Subcutaneous abdominal adipose tissue (tissue), 5 donors: ENCODE data around the gene SOD1.

Experiments used
- H3K27ac ChIP-seq: one replicate; pipeline ENCODE4 v1.7.0; 2013; ENCODE audit warnings: low read depth, mild to moderate bottlenecking, inconsistent platforms, low read length, moderate library complexity
- H3K27me3 ChIP-seq, 5 donors: one replicate each; pipeline ENCODE4 v1.7.0; 2013; ENCODE audit warnings: low read length in 5 of 5, inconsistent platforms in 1 of 5; ENCODE audit not compliant: control insufficient read depth in 5 of 5, insufficient read depth in 4 of 5
- H3K36me3 ChIP-seq, 5 donors: one replicate each; pipeline ENCODE4 v1.7.0; 2013; ENCODE audit warnings: low read length in 5 of 5; ENCODE audit not compliant: control insufficient read depth in 5 of 5, insufficient read depth in 5 of 5
- H3K4me1 ChIP-seq, 5 donors: one replicate each; pipeline ENCODE4 v1.7.0; 2013; ENCODE audit warnings: low read length in 5 of 5, mild to moderate bottlenecking in 3 of 5, moderate library complexity in 1 of 5; ENCODE audit not compliant: control insufficient read depth in 5 of 5, insufficient read depth in 5 of 5
- H3K4me3 ChIP-seq, 5 donors: one replicate each; pipeline ENCODE4 v1.7.0; 2013; ENCODE audit warnings: low read length in 5 of 5, low read depth in 1 of 5
- H3K9ac ChIP-seq, 5 donors: one replicate each; pipeline ENCODE4 v1.7.0; 2013; ENCODE audit warnings: low read length in 5 of 5, mild to moderate bottlenecking in 4 of 5, moderate library complexity in 3 of 5
- H3K9me3 ChIP-seq, 5 donors: one replicate each; pipeline ENCODE4 v1.7.0; 2013; ENCODE audit warnings: low read length in 5 of 5; ENCODE audit not compliant: control insufficient read depth in 5 of 5
- donor health status: healthy.
- donor health status: healthy.
- donor health status: healthy.
- donor health status: healthy.
- donor health status: healthy.

SOD1 gene

GRCh38 chr21:31693222-31693621, 33.7 kb downstream of the SOD1 start:
- peaks cover 60 to 85% (median 75%) of the 10 kb centered on the region in 5 donors for H3K36me3 ChIP-seq
- H3K27ac ChIP-seq = no peak overlapping the region
- no peak overlapping the region for H3K9ac ChIP-seq
- H3K4me1 ChIP-seq = no peaks in the 10 kb centered on the region
- no peaks in the 10 kb centered on the region for H3K9me3 ChIP-seq
- H3K27me3 ChIP-seq = no peaks in the 10 kb centered on the region
- H3K4me3 ChIP-seq = no peak overlapping the region

- Histone ChIP-seq H3K27me3 (no peaks in the 10 kb centered on the region), H3K9ac (no peak overlapping the region), H3K4me1 (no peaks in the 10 kb centered on the region), H3K36me3 (peaks cover 56 to 87% (median 79%) of the 10 kb centered on the region in 5 donors), H3K9me3 (no peaks in the 10 kb centered on the region), H3K27ac (no peak overlapping the region), H3K4me3 (no peak overlapping the region)
Observed at GRCh38 chr21:31696424-31696823, 36.9 kb downstream of the SOD1 start.

DNA sequence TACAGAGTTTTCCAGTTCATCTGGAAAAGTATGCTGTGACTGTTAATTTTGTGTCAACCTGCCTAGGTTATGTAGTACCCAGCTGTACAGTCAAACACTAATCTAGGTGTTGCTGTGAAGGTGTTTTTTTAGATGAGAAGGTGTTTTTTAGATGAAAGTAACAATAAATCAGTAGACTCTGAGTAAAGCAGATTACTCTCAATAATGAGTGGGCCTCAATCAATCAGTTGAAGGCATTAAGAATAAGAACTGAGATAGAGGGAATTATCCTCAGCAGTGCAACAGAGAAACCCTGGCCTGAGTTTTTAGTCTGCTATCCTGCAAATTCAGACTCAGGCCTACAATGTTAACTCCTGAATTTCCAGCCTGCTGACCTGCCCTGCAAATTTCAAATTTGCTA, 39.0 kb downstream of the SOD1 start:
- Histone ChIP-seq H3K4me1 (no peaks in the 10 kb centered on the region), H3K4me3 (no peak overlapping the region), H3K36me3 (peaks cover 46 to 76% (median 75%) of the 10 kb centered on the region in 5 donors), H3K27ac (no peak overlapping the region), H3K9ac (no peak overlapping the region), H3K9me3 (no peaks in the 10 kb centered on the region), H3K27me3 (no peaks in the 10 kb centered on the region)

DNA sequence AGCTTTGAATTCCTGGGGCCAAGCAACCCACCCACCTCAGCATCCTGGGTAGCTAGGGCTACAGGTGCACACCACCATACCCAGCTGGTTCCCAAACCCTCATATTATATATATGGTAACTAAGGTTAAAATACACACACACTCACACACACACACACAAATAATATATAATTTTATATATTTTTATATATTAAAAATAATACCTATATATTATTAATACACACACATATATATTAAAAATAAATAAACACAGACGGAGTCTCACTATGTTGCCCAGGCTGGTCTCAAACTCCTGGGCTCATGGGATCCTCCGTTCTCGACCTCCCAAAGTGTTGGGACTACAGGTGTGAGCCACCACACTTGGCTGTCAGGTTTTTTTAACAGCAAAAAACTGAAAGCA, 40.5 kb downstream of the SOD1 start:
- Histone ChIP-seq H3K9me3 (no peaks in the 10 kb centered on the region), H3K9ac (no peak overlapping the region), H3K4me1 (no peaks in the 10 kb centered on the region), H3K27me3 (no peaks in the 10 kb centered on the region), H3K36me3 (peaks cover 36 to 64% (median 60%) of the 10 kb centered on the region in 5 donors), H3K27ac (no peak overlapping the region), H3K4me3 (no peak overlapping the region)

DNA sequence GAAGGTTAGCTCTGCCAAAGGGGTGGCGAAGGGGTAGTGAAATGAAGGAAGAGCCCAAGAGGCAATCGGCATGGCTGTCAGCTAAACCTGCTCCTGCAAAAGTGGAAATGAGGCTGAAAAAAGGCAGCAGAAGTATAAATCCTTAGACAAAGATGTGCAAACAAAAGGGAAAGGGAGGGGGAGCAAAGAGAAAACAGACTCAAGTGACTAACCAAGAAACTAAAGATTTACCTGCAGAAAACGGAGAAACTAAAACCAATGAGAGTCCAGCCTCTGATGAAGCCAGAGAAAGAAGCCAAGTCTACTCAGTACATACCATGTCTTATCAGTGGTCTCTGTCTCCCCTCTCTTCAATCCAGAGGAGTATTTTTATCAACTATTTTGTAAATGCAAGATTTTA, 47.1 kb downstream of the SOD1 start:
- Histone ChIP-seq H3K36me3 (peaks cover 5 to 16% (median 7%) of the 10 kb centered on the region in 5 donors), H3K9me3 (no peaks in the 10 kb centered on the region), H3K27ac (no peak overlapping the region), H3K27me3 (no peaks in the 10 kb centered on the region), H3K4me1 (peaks cover 0 to 24% (median 20%) of the 10 kb centered on the region in 5 donors), H3K9ac (no peak overlapping the region), H3K4me3 (no peak overlapping the region)

GRCh38 chr21:31707499-31707898, 48.0 kb downstream of the SOD1 start:
- Histone ChIP-seq H3K9ac (no peak overlapping the region), H3K9me3 (no peaks in the 10 kb centered on the region), H3K4me1 (peaks cover 0 to 24% (median 20%) of the 10 kb centered on the region in 5 donors), H3K36me3 (peaks cover 0 to 9% (median 2%) of the 10 kb centered on the region in 5 donors), H3K4me3 (no peak overlapping the region), H3K27ac (no peak overlapping the region), H3K27me3 (no peaks in the 10 kb centered on the region)

DNA sequence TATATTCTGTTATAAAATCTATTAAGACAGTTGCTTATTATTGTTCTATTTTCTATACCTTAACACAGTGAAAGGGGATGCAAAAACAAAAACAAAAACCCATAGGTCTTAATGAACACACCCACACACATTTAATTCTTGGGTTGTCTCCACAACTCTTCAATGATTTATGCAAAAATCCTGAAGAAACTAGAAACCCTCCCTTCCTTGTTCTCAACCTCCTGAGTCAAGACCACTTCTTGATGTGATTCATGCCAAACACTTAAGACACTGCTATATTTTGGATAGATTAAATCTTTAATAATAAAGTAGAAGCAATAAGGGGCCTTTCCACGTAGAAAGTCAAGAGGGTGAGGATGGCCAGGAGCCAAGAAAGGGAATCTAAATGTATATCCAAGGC, 49.0 kb downstream of the SOD1 start:
- peaks cover 0 to 2% (median 0%) of the 10 kb centered on the region in 5 donors for H3K36me3 ChIP-seq
- H3K27ac ChIP-seq = no peak overlapping the region
- H3K27me3 ChIP-seq = no peaks in the 10 kb centered on the region
- no peak overlapping the region for H3K9ac ChIP-seq
- H3K4me3 ChIP-seq = no peak overlapping the region
- no peaks in the 10 kb centered on the region for H3K9me3 ChIP-seq
- H3K4me1 ChIP-seq = peaks cover 0 to 28% (median 24%) of the 10 kb centered on the region in 5 donors

DNA sequence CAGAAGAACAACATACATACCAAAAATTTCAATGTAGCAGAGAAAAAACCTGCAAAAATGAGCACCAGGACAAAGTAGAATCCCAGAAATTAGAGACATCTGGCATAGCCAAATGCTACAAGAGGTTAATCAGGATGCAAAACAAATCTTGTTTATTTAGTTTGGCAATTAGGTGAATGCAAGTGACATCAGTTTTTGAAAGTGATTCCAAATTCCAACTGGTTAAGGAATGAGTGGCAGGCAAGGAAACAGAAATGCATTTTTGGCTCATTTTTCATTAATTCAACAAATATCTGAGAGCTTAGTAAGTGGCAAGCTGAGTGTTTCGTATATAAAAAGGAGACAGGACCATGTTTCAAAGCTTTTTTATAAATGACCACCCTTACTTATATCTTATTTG, 51.1 kb downstream of the SOD1 start:
- Histone ChIP-seq H3K4me3 (no peak overlapping the region), H3K27ac (no peak overlapping the region), H3K4me1 (peaks cover 0 to 38% (median 31%) of the 10 kb centered on the region in 5 donors), H3K27me3 (no peaks in the 10 kb centered on the region), H3K9ac (no peak overlapping the region), H3K36me3 (no peaks in the 10 kb centered on the region), H3K9me3 (no peaks in the 10 kb centered on the region)

DNA sequence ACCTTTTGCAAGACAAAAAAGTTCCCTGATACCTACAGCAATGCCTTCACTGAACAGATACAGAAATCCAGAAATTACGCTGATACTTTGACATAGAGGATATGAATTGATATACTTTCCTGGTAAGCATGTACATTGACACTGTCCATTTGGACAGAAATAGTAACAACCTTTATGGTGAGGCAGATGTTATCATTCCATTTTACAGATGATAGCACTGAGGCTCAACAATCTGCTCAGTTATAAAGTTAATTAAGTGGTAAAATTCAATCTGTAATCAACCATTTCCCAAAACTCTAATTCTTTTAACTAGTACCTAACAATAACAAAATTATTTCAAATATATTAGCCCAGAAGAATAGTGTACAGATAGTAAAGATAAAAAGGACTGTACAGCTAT, 51.8 kb downstream of the SOD1 start:
- Histone ChIP-seq H3K4me3 (no peak overlapping the region), H3K27me3 (no peaks in the 10 kb centered on the region), H3K27ac (no peak overlapping the region), H3K36me3 (no peaks in the 10 kb centered on the region), H3K9ac (no peak overlapping the region), H3K9me3 (no peaks in the 10 kb centered on the region), H3K4me1 (peaks cover 0 to 42% (median 33%) of the 10 kb centered on the region in 5 donors)

DNA sequence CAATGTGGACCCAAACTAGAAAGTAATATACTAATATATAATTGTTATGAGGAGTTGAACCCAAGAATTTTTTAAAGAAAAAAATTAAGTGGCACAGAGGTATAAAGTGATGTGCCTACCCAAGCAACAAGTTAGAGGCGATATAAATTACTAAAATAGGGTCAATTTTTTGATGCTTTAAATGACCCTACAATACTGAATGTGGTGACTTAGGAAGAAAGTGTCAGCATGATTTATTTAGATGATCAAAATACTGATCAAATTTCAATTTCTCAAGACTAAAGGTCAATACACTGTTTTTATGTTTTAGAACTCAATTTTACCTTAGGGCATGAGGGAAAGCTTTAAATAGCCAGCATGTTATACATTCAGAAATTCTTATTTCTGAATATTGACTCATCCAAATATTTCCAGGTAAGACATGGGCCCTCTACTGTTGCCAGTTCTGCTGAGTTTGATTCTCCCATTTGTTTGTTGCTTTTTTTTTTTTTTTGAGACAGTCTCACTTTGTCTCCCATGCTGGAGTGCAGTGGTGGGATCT, 52.3 kb downstream of the SOD1 start:
- no peak overlapping the region for H3K9ac ChIP-seq
- no peaks in the 10 kb centered on the region for H3K9me3 ChIP-seq
- no peak overlapping the region for H3K27ac ChIP-seq
- no peak overlapping the region for H3K4me3 ChIP-seq
- peaks cover 0 to 42% (median 33%) of the 10 kb centered on the region in 5 donors for H3K4me1 ChIP-seq
- H3K27me3 ChIP-seq = no peaks in the 10 kb centered on the region
- no peaks in the 10 kb centered on the region for H3K36me3 ChIP-seq
